Pancreas (tissue), 10 donors: ENCODE measurements around the gene INS. TPM values are rescaled to one million over a fixed set of nuclear protein-coding genes. Genes with fewer than 3 reads are reported as not detected.
A peak's percentile ranks its signal among the peaks of the same experiment; 100 is the strongest.

Experiments
- ATAC-seq, 4 donors: fragments of 200-7000 bp; cut with Tn5 transposase; one replicate each; pipeline versions ENCODE4 v1.8.0 to v1.9.1; 2020; ENCODE audit warnings: mild to moderate bottlenecking in 4 of 4, moderate library complexity in 4 of 4
- DNase-seq, 6 donors: peaks; one replicate each; pipeline ENCODE4 v3.0.0-alpha.2; 2020
- FAIRE-seq: peaks from 2 replicates; lab custom pipeline; 2012; peaks lifted over from hg19 to GRCh38; lab: Jason Lieb, UNC
- H3K27ac ChIP-seq, 4 donors: fragments of 200-600 bp; sonication (generic); 1 replicate in 3 of 4; 2 replicates in 1 of 4; pipeline versions ENCODE4 v1.5.0 to v1.8.0; 2020
- H3K27me3 ChIP-seq, 4 donors: fragments of 200-600 bp; one replicate each; pipeline ENCODE4 v1.8.0; 2021
- H3K36me3 ChIP-seq, 3 donors: fragments of 200-600 bp; sonication (generic) in 1 of 3; one replicate each; pipeline versions ENCODE4 v1.5.0 to v1.8.0; 2020 to 2021
- H3K4me1 ChIP-seq, 3 donors: fragments of 200-600 bp; one replicate each; pipeline ENCODE4 v1.8.0; 2021
- H3K4me3 ChIP-seq, 4 donors: fragments of 200-600 bp; sonication (generic) in 2 of 4; one replicate each; pipeline versions ENCODE4 v1.5.0 to v1.8.0; 2020 to 2021
- H3K9me3 ChIP-seq, 4 donors: fragments of 200-600 bp; one replicate each; pipeline ENCODE4 v1.8.0; 2021
- WGBS, 2 donors: extraction: QIAGEN DNeasy Blood & Tissue Kit; methylation state at CpG; one replicate each; pipeline ENCODE4 v1.1.7; 2013; 5-methylcytosine and 5-hydroxymethylcytosine counted together
- intact Hi-C, 3 donors: fragments of 100-400 bp; cut with DNase I; formaldehyde crosslinking; loops; one replicate each; pipeline versions ENCODE4 v1.11.1 to v1.14.2; 2022
- polyA plus RNA-seq, 2 donors: library from polyadenylated mRNA; stranded (reverse); fragments of 200-250 nt; gene quantifications; one replicate each; pipeline ENCODE4 v1.2.3, GENCODE V29; 2013
- total RNA-seq, 6 donors: library from RNA; stranded (reverse); fragmentation: NEBNext Ultra II Directional in 4 of 6; extraction: Animal tissue kit (Norgen Biotek cat#: 25700) in 4 of 6; gene quantifications; one replicate each; pipeline versions ENCODE4 v1.2.1 to v1.2.4, GENCODE V29; 2021 to 2023
- TF ChIP-seq, protein P1 (sequence below), 4 donors: fragments of 200-600 bp; sonication (generic) in 3 of 4; IDR thresholded peaks; one replicate each; pipeline versions ENCODE4 v1.5.0 to v1.8.0; 2021; ENCODE audit warnings: antibody characterized with exemption in 4 of 4
- donor health status: healthy with polysubstance abuse.
- donor health status: DM: no; HTN: no; CAD: no; lungs with moderate emphysema.
- donor health status: DM: no; HTN: no; CAD: no.
- donor health status: control.
- donor health status: control.
- donor health status: Bipolar disorder and iron deficiency.
- donor health status: DM: yes; HTN: yes; CAD: no.
- donor health status: DM: no; HTN: no; CAD: no.
- donor health status: DM: no; HTN: no; CAD: no.
- donor health status: DM: yes; HTN: yes; CAD: no.

Gene INS
- total and polyA plus RNA-seq, 8 donors, result 1,425 to 145,342 (median 6,399) TPM

DNA sequence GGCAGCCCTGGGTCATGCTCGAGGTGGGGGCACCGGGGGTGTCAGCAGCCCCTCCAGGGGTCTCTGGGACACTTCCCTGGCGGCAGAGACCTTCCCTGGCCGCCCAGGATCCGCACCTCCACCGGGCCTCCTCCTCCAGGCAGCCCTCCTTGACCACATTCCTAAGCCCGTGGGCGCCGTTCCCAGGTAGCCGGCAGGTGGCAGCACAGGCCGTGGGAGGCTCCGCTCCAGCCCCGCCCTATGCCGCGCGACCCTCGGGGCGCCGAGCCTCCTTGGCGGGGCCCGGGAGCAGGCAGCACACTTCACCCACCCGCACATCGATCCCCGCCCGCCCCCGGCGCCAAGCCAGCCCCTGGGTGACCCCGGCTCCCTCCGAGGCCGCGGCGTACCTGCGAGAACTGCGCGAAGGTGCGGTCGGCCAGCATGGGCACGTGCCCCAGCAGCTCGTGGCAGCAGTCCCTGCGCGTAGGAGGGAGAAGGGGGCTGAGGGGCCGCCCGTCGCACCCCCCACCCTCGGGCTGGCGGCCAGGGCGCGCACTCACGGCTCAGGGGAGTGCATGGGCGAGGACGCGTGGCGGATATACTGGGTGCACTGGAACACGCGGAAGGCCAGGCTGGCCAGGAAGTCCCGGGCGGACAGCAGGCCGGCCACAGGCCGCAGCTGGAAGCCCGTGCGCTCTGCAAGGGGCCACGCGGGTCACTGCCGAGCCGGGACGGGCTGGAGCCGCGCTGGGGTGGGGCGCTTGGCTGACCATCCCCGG, 5.3 kb upstream of the INS start:
- no peaks in the 10 kb centered on the region for H3K9me3 ChIP-seq
- TF ChIP-seq, protein P1, sequence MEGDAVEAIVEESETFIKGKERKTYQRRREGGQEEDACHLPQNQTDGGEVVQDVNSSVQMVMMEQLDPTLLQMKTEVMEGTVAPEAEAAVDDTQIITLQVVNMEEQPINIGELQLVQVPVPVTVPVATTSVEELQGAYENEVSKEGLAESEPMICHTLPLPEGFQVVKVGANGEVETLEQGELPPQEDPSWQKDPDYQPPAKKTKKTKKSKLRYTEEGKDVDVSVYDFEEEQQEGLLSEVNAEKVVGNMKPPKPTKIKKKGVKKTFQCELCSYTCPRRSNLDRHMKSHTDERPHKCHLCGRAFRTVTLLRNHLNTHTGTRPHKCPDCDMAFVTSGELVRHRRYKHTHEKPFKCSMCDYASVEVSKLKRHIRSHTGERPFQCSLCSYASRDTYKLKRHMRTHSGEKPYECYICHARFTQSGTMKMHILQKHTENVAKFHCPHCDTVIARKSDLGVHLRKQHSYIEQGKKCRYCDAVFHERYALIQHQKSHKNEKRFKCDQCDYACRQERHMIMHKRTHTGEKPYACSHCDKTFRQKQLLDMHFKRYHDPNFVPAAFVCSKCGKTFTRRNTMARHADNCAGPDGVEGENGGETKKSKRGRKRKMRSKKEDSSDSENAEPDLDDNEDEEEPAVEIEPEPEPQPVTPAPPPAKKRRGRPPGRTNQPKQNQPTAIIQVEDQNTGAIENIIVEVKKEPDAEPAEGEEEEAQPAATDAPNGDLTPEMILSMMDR (IDR thresholded peaks at IDR 0.05), result peak; percentile 23 to 43 (median 33)
- ATAC-seq (peak; percentile 56 to 72 (median 66)), DNase-seq (peak in 3 of 6 donors; percentile 63 to 76 (median 75)), FAIRE-seq (no peak)
- H3K36me3 ChIP-seq, result no peaks in the 10 kb centered on the region
- no peak overlapping the region for H3K27ac ChIP-seq
- H3K4me3 ChIP-seq, result peak overlapping the region in 1 of 4 donors; percentile 30
- peaks cover 0 to 4% (median 0%) of the 10 kb centered on the region in 3 donors for H3K4me1 ChIP-seq
- H3K27me3 ChIP-seq, result no peaks in the 10 kb centered on the region
- intact Hi-C loops, result no loop called here
- WGBS, 2 donors, result 4 to 6% methylated on average over 61 to 70 of the region's 70 CpGs

DNA sequence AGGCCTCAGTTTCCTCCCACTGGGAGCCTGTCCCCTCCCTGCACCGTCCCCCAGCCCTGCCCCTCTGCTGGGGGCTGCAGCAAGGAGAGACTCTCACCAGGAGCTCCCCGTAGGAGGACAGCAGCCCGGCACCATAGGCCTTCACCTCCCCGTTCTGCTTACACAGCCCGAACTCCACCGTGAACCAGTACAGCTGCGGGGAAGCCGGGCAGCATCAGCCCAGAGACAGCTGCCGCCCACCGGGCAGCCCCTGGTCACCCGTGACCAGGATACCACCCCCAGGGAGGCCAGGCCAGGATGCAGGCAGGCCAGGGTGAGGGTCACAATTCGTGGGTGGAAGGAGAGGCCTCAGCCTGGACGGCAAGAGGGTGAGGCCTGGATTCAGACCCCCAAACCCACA, 4.6 kb upstream of the INS start:
- intact Hi-C loops, result no loop called here
- Histone ChIP-seq H3K9me3 (no peaks in the 10 kb centered on the region), H3K4me1 (peaks cover 0 to 4% (median 0%) of the 10 kb centered on the region in 3 donors), H3K27me3 (no peaks in the 10 kb centered on the region), H3K27ac (no peak overlapping the region), H3K36me3 (no peaks in the 10 kb centered on the region), H3K4me3 (no peak overlapping the region)
- FAIRE-seq (no peak), DNase-seq (peak in 1 of 6 donors; percentile 67), ATAC-seq (no peak)
- WGBS, 2 donors, result 59 to 63% methylated on average over 12 to 13 of the region's 13 CpGs
- TF ChIP-seq, protein P1 (IDR thresholded peaks at IDR 0.05), result no peak

DNA sequence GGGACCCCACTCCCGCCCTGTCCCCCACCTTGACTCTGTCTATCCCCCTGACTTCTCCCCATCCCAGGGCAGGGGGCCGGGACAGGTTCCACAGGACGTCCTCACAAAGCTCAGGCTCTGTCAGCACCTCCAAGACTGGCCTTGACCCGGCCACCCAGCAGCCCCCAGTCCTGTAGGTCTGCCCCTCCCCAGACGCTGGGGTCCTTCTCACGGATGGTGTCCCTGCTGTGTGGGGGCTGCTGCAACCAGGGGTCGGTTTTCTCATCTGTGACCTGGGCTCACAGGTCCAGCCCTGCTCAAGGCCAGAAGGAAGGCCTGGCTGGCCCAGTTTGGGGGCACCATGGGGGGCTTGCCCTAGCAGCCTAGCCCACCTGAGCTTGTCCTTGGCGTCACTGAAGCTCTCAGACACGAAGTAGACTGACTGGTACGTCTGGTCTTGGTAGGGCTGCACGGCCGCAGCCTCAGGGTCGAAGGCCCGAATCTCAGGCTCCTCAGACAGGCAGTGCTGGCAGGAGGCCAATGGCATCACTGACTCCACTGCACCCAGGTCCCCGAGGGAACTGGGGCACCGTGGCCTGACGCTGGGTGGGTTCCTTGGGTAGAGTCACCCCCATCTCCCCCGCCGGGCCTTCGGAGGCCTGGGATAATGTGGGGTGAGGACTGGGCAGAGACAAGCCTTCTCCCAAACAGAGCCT, 4.0 kb upstream of the INS start:
- Histone ChIP-seq H3K4me3 (no peak overlapping the region), H3K9me3 (no peaks in the 10 kb centered on the region), H3K27me3 (no peaks in the 10 kb centered on the region), H3K4me1 (peaks cover 0 to 4% (median 0%) of the 10 kb centered on the region in 3 donors), H3K36me3 (no peaks in the 10 kb centered on the region), H3K27ac (no peak overlapping the region)
- TF ChIP-seq, protein P1 (IDR thresholded peaks at IDR 0.05), result no peak
- WGBS, 2 donors, result 45 to 48% methylated on average over 20 of the region's 20 CpGs
- FAIRE-seq (no peak), DNase-seq (peak in 1 of 6 donors; percentile 81), ATAC-seq (no peak)
- intact Hi-C loops, result no loop called here

DNA sequence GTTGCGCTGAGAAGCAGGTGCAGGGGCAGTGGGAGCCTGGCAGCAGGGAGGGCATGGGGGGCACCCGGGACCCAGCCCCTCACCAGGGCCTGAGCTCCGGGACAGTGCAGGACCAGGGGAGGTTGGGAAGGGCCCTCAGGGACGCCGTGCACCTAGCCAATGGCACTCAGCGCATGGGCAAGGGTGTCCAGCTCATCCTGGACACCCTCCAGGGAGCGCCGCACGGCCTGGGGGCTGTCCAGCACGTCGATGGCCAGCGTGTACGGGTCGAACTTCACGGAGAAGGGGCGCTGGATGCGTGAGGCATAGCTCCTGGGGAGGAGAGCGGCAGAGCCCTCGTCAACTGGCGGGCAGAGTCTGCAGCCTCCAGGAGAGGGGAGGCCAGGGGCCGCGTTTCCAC, 3.1 kb upstream of the INS start:
- intact Hi-C loops, result no loop called here
- FAIRE-seq (no peak), DNase-seq (peak in 1 of 6 donors; percentile 75), ATAC-seq (no peak)
- Histone ChIP-seq H3K27me3 (no peaks in the 10 kb centered on the region), H3K4me1 (peaks cover 0 to 4% (median 0%) of the 10 kb centered on the region in 3 donors), H3K36me3 (no peaks in the 10 kb centered on the region), H3K27ac (no peak overlapping the region), H3K9me3 (no peaks in the 10 kb centered on the region), H3K4me3 (no peak overlapping the region)
- TF ChIP-seq, protein P1 (IDR thresholded peaks at IDR 0.05), result no peak
- WGBS, 2 donors, result 64 to 82% methylated on average over 22 of the region's 22 CpGs
